Mammary microvascular endothelial cell (primary cell): Measurements from ENCODE around the gene NHP2. TPM values are rescaled to one million over a fixed set of nuclear protein-coding genes. Genes with fewer than 3 reads are reported as not detected.

Source experiments
- total RNA-seq: library from RNA; depleted of rRNA; stranded (reverse); fragments of >200 nt; gene quantifications from 2 replicates; pipeline ENCODE4 v1.2.3, GENCODE V29; 2015

NHP2 gene
- 657 and 671 TPM in 2 replicates for total RNA-seq

DNA sequence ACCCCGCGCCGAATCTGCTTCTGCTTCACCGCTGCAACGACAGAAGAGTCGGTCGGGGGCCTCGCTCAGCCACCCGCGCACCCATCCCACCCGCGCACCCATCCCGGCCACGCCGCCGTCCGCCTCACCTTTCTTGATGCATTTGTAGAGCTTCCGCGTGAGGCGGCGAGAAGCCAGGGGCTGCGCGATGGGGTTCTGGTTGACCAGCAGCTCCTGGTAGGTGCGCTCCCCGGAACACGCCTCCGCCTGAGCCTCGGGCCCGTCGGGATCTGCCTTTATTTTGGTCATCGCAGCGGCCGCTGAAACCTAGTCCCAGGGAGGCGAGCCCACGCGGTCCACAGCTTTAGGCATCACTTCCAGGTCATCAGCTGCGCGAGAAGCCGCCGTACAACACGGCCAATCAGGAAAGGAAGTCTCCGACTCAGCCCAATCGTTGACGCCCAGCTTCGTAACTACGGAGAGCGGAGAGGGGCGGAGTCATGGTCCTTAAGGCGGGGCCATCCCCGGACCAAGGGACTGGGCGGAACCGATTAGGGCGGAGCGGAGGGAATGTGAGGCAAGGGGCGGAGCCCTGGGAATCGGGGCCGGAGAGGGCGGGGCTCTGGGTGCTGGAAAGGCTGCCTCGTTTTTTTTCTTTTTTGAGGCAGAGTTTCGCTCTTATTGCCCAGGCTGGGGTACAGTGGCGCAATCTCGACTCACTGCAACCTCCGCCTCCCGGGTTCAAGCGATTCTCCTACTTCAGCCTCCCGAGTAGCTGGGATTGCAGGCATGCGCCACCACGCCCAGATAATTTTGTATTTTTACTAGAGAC is at the start of gene NHP2:
NHP2 (minus strand) TSS at position 356 of the 811 bp plus-strand sequence; CDS start at position 288, 68 bp downstream.

GRCh38 chr5:178187014-178187413 is 33.3 kb upstream of the NHP2 start, which contains the start of gene GMCL2:
TSS of gene GMCL2 (minus strand) at chr5:178187371. CDS start at chr5:178187299, 72 bp downstream.

DNA sequence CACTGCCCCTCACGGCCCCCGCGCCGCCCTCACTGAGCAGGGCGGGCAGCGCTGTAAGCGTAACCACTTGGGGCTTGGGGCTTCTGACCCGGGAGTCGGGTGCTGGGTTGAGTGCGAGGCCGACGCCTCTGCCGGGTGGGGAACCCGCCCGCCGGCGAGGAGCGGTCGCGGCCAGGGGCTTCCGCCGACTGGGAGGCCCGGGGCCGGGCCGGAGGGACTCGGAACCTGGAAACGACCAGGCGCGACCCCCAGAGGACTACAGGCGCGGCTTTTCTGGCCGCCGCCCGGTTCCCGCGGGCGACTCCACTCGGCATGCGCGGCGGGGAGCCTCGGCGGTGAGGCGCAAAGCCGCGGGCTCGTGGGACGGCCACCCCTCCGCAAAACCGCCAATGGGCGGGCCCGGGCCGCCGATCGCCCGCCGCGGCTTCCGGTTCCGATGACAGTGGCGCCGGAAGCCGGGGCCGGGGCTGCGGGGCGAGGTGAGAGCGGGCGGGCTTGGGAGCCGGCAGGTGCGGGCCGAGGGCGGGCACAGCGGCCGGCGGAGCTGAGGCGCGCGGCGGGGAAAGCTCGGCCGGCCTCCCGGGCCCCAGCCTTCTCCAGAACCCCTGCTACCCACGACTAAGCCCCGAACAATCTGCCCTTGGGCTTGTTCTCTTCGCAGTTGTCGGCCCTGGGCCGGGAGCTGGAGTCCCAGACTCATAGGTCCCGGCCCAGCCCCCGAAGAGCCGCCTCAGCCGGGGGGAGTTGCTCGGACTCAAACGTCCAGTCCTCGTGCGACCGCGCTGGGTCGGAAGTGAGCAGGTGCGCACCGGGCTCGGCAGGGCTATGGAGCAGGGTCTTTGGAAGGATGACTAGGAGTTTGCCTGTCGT is 22.9 kb downstream of the NHP2 start, which contains the start of gene RMND5B:
RMND5B (plus strand) TSS at position 439 of the 870 bp plus-strand sequence. CDS start 7,106 bp downstream, outside the sequence.

DNA sequence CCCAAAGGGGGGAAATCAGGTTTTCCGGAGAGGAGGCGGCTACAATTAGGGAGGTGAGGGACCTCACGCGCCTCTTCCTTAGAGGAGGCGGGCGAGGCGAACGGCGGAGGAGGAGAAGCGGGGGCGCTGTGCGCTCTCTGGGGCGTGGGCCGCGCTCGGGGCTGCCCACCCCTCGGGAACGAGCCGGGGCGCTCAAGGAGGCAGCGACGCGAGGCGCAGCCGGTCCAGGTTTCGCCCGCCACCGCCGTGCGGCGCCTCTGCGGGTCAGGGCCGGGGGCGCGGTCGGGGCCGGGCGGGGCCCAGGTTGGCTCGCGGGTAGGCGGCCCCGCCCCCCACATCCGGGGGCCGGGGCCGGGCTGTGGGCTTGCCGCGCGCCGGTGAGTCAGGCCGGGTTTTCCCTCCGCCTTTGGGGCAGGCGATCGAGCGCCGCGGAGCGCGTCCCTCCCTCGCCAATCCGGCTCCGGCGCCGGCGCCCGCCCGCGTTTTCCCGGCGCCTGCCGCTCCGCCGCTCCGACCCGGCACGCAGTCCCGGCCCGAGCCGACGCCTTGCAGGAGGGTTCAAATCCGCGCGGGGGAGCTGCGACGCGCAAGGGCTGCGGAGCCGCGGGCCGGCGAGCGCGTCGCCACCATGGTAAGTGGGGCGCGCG is 40.4 kb downstream of the NHP2 start, which contains the start of gene N4BP3:
N4BP3 (plus strand) TSS at position 392 of the 647 bp plus-strand sequence. CDS start 6,052 bp downstream, outside the sequence.

Other genes starting within 250 kb of the NHP2 start
- not detected in 2 replicates for gene PROP1, start 157.6 kb downstream of the NHP2 start, total RNA-seq
- 12.3 and 13.1 TPM in 2 replicates for gene N4BP3, start 40.4 kb downstream of the NHP2 start, total RNA-seq
- gene RMND5B, start 22.9 kb downstream of the NHP2 start, total RNA-seq: 17.7 and 22.1 TPM in 2 replicates
- gene GMCL2, start 33.5 kb upstream of the NHP2 start, total RNA-seq: not detected in 2 replicates
- 170 and 191 TPM in 2 replicates for gene HNRNPAB, start 50.6 kb upstream of the NHP2 start, total RNA-seq
- 20.2 and 25.8 TPM in 2 replicates for gene PHYKPL, start 78.9 kb upstream of the NHP2 start, total RNA-seq